ENCODE results near the gene TSPAN32.
A peak's percentile ranks its signal among the peaks of the same experiment; 100 is the strongest.

The TSPAN32 gene

GRCh38 chr11:2304506-2305139 lies 2.8 kb downstream of the TSPAN32 start:
- DNase-seq: no peak

GRCh38 chr11:2305140-2305778 lies 3.4 kb downstream of the TSPAN32 start:
- DNase-seq: peak; percentile 84

- no peak for DNase-seq
These were observed 4.1 kb downstream of the TSPAN32 start for GRCh38 chr11:2305788-2306451.

GRCh38 chr11:2306452-2306823 lies 4.6 kb downstream of the TSPAN32 start:
- no peak for DNase-seq

- no peak for DNase-seq
These were observed 5.2 kb downstream of the TSPAN32 start for GRCh38 chr11:2306877-2307500.

- no peak for DNase-seq
These were observed 5.9 kb downstream of the TSPAN32 start for GRCh38 chr11:2307501-2308331.

- DNase-seq: no peak
These were observed 6.9 kb downstream of the TSPAN32 start for GRCh38 chr11:2308713-2309112.

- no peak for DNase-seq
These were observed 7.6 kb downstream of the TSPAN32 start for GRCh38 chr11:2309251-2310072.

GRCh38 chr11:2310073-2310785 lies 8.4 kb downstream of the TSPAN32 start:
- no peak for DNase-seq

GRCh38 chr11:2310786-2311352 lies 9.1 kb downstream of the TSPAN32 start:
- DNase-seq: no peak

GRCh38 chr11:2311353-2312133 lies 9.7 kb downstream of the TSPAN32 start:
- no peak for DNase-seq

- DNase-seq: no peak
These were observed 10.6 kb downstream of the TSPAN32 start for GRCh38 chr11:2312232-2313042.

- DNase-seq: no peak
These were observed 11.5 kb downstream of the TSPAN32 start for GRCh38 chr11:2313051-2313951.

GRCh38 chr11:2314136-2314524 lies 12.3 kb downstream of the TSPAN32 start:
- no peak for DNase-seq

- no peak for DNase-seq
These were observed 12.9 kb downstream of the TSPAN32 start for GRCh38 chr11:2314525-2315394.

GRCh38 chr11:2315395-2316168 lies 13.8 kb downstream of the TSPAN32 start:
- DNase-seq: no peak

All from activated T-cell treated with anti-CD3 and anti-CD28 coated beads for 4 hours (primary cell).